Measurements from ENCODE around the gene TAGLN.

DNA sequence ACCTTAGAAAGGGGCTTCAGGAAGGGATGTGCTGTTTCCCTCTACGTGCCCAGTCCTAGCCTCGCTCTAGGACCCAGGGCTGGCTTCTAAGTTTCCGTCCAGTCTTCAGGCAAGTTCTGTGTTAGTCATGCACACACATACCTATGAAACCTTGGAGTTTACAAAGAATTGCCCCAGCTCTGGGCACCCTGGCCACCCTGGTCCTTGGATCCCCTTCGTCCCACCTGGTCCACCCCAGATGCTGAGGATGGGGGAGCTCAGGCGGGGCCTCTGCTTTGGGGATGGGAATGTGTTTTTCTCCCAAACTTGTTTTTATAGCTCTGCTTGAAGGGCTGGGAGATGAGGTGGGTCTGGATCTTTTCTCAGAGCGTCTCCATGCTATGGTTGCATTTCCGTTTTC, 2.2 kb upstream of the TAGLN start:
- TF ChIP-seq CTCF (IDR thresholded peaks at IDR 0.05) (no peak), POLR2A (IDR thresholded peaks at IDR 0.05) (no peak)
